ENCODE data around the gene TET2.
"Not testable (repeated sequence)": the region's sequence is repeated elsewhere in the genome, so short reads cannot be mapped to it uniquely, and the experiment has no call there.

Gene TET2

DNA sequence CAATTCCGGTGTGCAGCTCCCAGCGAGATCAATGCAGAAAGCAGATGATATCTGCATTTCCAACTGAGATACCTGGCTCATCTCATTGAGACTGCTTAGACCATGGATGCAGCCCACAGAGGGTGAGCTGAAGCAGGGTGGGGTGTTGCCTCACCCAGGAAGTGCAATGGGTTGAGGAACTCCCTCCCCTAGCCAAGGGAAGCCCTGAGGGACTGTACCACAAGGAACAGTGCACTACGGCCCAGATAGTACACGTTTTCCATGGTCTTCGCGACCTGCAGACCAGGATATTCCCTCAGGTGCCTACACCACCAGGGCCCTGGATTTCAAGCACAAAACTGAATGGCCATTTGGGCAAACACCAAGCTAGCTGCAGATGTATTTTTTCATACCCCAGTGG lies 150.0 kb downstream of the TET2 start:
- no peak for TF ChIP-seq CTCF (conservative IDR thresholded peaks at IDR 0.05; ENCODE audit: low read length)
- no peak overlapping the region for H3K4me3 ChIP-seq (ENCODE audit: low read length)
- DNase-seq (ENCODE audit: low read depth): no peak

DNA sequence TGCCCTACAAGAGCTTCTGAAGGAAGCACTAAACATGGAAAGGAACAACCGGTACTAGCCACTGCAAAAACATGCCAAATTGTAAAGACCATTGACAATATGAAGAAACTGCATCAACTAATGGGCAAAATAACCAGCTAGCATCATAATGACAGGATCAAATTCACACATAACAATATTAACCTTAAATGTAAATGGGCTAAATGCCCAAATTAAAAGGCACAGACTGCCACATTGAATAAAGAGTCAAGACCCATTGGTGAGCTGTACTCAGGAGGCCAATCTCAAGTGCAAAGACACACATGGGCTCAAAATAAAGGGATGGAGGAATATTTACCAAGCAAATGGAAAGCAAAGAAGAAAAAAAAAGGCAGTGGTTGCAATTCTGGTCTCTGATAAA lies 152.4 kb downstream of the TET2 start:
- DNase-seq (ENCODE audit: low read depth); H3K4me3 ChIP-seq (ENCODE audit: low read length): not testable (repeated sequence)

DNA sequence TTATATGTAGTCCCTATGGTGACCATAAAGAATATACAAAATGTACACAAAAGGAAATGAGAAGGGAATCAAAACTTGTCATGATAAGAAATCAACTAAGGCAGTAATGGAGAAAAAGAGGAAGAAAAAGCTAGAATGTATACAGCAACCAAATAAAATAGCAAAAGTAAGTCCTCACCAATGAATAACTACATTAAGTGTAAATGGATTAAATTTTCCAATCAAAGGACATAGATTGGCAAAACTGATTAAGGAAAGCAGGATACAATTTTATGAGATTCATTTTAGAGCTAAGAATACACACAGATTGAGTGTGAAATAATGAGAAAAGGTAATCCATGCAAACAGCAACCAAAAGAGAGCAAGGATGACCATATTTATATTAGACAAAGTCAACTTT lies 157.4 kb downstream of the TET2 start:
- no peak for DNase-seq (ENCODE audit: low read depth)
- TF ChIP-seq CTCF (conservative IDR thresholded peaks at IDR 0.05; ENCODE audit: low read length): no peak
- no peak overlapping the region for H3K4me3 ChIP-seq (ENCODE audit: low read length)

DNA sequence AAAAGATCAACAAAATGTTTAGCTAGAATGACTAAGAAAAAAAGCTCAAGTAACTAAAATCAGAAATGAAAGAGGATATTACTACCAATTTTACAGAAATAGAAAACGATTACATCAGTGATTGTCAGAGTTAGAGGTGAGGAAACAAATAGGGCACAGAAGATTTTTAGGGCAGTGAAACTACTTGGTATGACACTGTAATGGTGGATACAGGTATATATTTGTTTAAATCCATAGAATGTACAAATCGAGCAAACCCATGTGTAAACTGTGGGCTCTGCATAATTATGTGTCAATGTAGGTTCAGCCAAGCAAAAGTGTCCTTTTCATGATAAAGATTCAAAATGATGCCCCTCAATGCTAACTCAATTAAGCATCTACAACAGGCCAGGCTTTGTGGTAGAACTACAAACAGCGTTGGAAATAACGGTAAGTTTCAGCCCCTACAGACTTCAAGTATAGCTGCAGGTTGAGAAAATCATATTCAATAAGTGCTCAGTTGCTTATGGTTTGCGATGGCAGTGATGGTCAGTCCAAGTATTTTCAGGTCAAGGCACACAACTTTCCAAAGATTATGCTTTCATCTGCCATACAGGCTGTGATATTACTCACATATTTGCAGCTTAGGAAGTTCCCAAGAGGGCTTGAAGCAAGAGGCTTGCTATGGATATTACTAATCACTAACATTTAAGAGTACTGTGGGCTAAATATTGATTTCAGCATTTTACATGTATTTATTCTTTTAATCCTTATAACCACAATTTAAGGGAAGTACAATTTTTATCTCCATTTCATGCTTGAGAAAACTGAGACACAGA lies 158.6 kb downstream of the TET2 start:
- no peak for TF ChIP-seq CTCF (conservative IDR thresholded peaks at IDR 0.05; ENCODE audit: low read length)
- H3K4me3 ChIP-seq (ENCODE audit: low read length): no peak overlapping the region
- DNase-seq (ENCODE audit: low read depth): no peak

DNA sequence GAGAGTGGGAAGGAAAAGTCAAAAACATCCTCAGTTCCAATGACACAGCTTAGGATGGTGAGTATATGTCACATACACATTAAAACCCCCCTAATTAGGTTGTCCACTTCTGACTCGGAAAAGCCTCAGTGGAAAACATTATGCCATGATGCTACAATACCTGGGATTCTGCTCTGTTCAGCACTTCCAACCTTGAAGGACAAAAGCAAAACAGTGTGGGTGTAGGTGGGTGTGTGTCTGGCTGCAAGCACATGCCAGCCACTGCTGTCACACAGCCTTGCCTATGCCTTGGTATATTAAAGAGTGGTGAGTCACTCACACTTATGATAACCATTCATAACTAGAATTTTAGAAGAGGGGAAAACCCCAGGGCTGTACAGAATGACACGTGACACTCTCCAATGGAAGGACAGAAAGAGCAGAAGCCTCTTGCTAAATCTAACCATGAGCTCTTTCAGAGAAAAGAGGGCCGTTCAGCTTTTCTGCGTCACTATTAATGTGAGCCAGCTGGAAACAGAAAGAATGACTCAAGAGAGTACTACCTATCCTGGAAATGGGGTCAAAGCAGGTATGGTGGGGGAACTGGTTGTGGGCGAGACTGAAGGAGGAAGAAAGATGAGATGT lies 159.6 kb downstream of the TET2 start:
- H3K4me3 ChIP-seq (ENCODE audit: low read length): no peak overlapping the region
- TF ChIP-seq CTCF (conservative IDR thresholded peaks at IDR 0.05; ENCODE audit: low read length): no peak
- DNase-seq (ENCODE audit: low read depth): no peak

DNA sequence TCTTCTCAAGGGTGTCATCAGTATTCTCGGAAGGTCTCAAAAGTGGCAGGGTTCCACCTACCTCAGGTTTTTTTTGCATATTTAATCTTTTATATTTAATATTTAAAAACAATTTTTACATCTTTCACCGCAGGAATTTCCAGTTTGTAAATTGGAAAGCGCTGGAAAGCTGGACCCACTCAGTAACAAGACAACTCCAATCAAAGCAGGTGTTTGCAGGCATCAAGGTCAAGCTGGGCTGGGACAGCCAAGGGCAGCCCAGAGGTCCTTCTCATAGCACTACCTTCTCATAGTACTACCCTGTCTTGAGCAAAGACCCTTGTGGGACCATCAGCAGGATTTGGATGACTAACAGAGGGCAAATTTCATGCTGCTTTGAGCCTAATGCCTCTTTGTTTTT lies 160.1 kb downstream of the TET2 start:
- TF ChIP-seq CTCF (conservative IDR thresholded peaks at IDR 0.05; ENCODE audit: low read length): no peak
- H3K4me3 ChIP-seq (ENCODE audit: low read length): no peak overlapping the region
- DNase-seq (ENCODE audit: low read depth): no peak

DNA sequence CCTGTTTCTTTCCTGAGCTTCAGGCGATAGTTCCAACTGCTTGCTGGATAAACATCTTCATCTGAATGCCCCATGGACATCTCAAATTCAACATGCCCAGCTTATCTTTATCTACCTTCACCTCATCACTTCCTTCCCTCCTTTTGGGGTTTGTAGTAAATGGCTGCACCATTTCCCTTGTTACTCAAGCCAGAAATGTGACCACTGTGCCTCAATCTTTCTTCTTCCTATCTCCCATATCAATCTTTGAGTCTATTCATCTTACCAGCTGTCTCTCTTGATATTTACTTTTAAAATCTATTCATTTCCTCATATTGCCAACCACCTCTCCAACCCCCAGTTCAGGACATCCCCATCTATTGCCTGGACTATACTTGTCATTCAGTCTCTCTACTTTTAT lies 171.8 kb downstream of the TET2 start:
- no peak for DNase-seq (ENCODE audit: low read depth)
- TF ChIP-seq CTCF (conservative IDR thresholded peaks at IDR 0.05; ENCODE audit: low read length): no peak

More for the DNA sequence above, 171.8 kb downstream of the TET2 start:
- H3K4me3 ChIP-seq (ENCODE audit: low read length): no peak overlapping the region
